WTC11 (cell line): ENCODE results near the gene TRNAU1AP. TPM values are rescaled to one million over a fixed set of nuclear protein-coding genes. Genes with fewer than 3 reads are reported as not detected.

Experiments
- ATAC-seq: fragments of 200-7000 bp; cut with Tn5 transposase; 2 replicates; pipeline ENCODE4 v1.10.0; 2021; ENCODE audit warnings: mild to moderate bottlenecking, moderate library complexity
- CTCF ChIA-PET: fragments of 300-600 bp; sonication (Branson Sonifier 250); formaldehyde crosslinking; loops from one replicate; lab custom pipeline; 2021; ENCODE audit warnings: antibody characterized with exemption; lab: Charles Lee
- POLR2A ChIA-PET: fragments of 350-600 bp; sonication (Branson Sonifier 250); formaldehyde crosslinking; loops from one replicate; lab custom pipeline; 2021; ENCODE audit warnings: antibody characterized with exemption; lab: Charles Lee
- DNase-seq: peaks from one replicate; pipeline ENCODE4 v3.0.0; 2021; ENCODE audit warnings: low spot score
- H3K27ac Mint-ChIP-seq: 2 replicates; pipeline ENCODE4 v1.8.0; 2021; ENCODE audit warnings: mixed read lengths
- H3K27me3 Mint-ChIP-seq: 2 replicates; pipeline ENCODE4 v1.8.0; 2021; ENCODE audit warnings: low read depth, mild to moderate bottlenecking, moderate library complexity, mixed read lengths
- H3K36me3 Mint-ChIP-seq: 2 replicates; pipeline ENCODE4 v1.8.0; 2021; ENCODE audit warnings: mixed read lengths
- H3K4me1 Mint-ChIP-seq: 2 replicates; pipeline ENCODE4 v1.8.0; 2022; ENCODE audit warnings: mixed read lengths
- H3K4me3 Mint-ChIP-seq: 2 replicates; pipeline ENCODE4 v1.8.0; 2021; ENCODE audit warnings: mild to moderate bottlenecking, moderate library complexity, mixed read lengths
- H3K9me3 Mint-ChIP-seq: 2 replicates; pipeline ENCODE4 v1.8.0; 2021; ENCODE audit warnings: mixed read lengths
- ARID4B ChIP-seq: sonication (generic); formaldehyde crosslinking; IDR thresholded peaks from 2 replicates; pipeline ENCODE4 v1.8.0; 2023; ENCODE audit warnings: missing genetic modification reagents, mild to moderate bottlenecking, borderline replicate concordance
- ATF3 ChIP-seq: sonication (generic); formaldehyde crosslinking; conservative IDR thresholded peaks from 2 replicates; pipeline ENCODE4 v1.8.1; 2022; ENCODE audit warnings: mild to moderate bottlenecking, missing genetic modification reagents
- E2F5 ChIP-seq: sonication (generic); formaldehyde crosslinking; IDR thresholded peaks from 2 replicates; pipeline ENCODE4 v1.8.1; 2022; ENCODE audit warnings: mild to moderate bottlenecking, moderate library complexity, missing genetic modification reagents
- FOXK1 ChIP-seq: sonication (generic); formaldehyde crosslinking; IDR thresholded peaks from 2 replicates; pipeline ENCODE4 v1.8.0; 2022; ENCODE audit warnings: mild to moderate bottlenecking, moderate library complexity, missing genetic modification reagents
- FOXP1 ChIP-seq: sonication (generic); formaldehyde crosslinking; IDR thresholded peaks from 2 replicates; pipeline ENCODE4 v1.8.0; 2022; ENCODE audit warnings: missing genetic modification reagents, mild to moderate bottlenecking, moderate library complexity, borderline replicate concordance
- HMGA2 ChIP-seq: fragments of 250-450 bp; sonication (Bioruptor Pico); IDR thresholded peaks from 2 replicates; pipeline ENCODE4 v1.4.0; 2021; ENCODE audit warnings: mild to moderate bottlenecking, moderate library complexity
- HMGXB4 ChIP-seq: sonication (generic); formaldehyde crosslinking; IDR thresholded peaks from 2 replicates; pipeline ENCODE4 v1.8.1; 2023; ENCODE audit warnings: mild to moderate bottlenecking, moderate library complexity, missing genetic modification reagents
- PRRX2 ChIP-seq: fragments of 250-450 bp; sonication (Bioruptor Pico); IDR thresholded peaks from 2 replicates; pipeline ENCODE4 v1.8.0; 2021; ENCODE audit warnings: mild to moderate bottlenecking
- TCF7 ChIP-seq: sonication (generic); formaldehyde crosslinking; IDR thresholded peaks from 2 replicates; pipeline ENCODE4 v1.8.0; 2022; ENCODE audit warnings: mild to moderate bottlenecking, low read depth, missing genetic modification reagents, moderate library complexity
- ZNF121 ChIP-seq: sonication (generic); formaldehyde crosslinking; IDR thresholded peaks from 2 replicates; pipeline ENCODE4 v1.8.0; 2023; ENCODE audit warnings: missing genetic modification reagents
- ZNF138 ChIP-seq: sonication (generic); formaldehyde crosslinking; conservative IDR thresholded peaks from 2 replicates; pipeline ENCODE4 v1.8.1; 2022; ENCODE audit warnings: mild to moderate bottlenecking, moderate library complexity, missing genetic modification reagents
- ZNF281 ChIP-seq: sonication (generic); formaldehyde crosslinking; IDR thresholded peaks from 2 replicates; pipeline ENCODE4 v1.8.0; 2023; ENCODE audit warnings: mild to moderate bottlenecking, missing genetic modification reagents
- ZNF396 ChIP-seq: fragments of 250-450 bp; sonication (Bioruptor Pico); IDR thresholded peaks from 2 replicates; pipeline ENCODE4 v1.8.0; 2021; ENCODE audit warnings: mild to moderate bottlenecking, moderate library complexity, borderline replicate concordance
- ZNF425 ChIP-seq: fragments of 250-450 bp; sonication (Bioruptor Pico); conservative IDR thresholded peaks from 2 replicates; pipeline ENCODE4 v1.9.0; 2021; ENCODE audit warnings: mild to moderate bottlenecking
- total RNA-seq: library from RNA; stranded (reverse); gene quantifications from 3 replicates; pipeline ENCODE4 v1.2.3, GENCODE V29; 2021

TRNAU1AP gene
- total RNA-seq, 1 experiment from 2014 or later: 30.4 TPM

GRCh38 chr1:28545246-28545628 lies 7.6 kb upstream of the TRNAU1AP start (continued):
- no peak for TF ChIP-seq ATF3 (CRISPR knock-in tag)
- TF ChIP-seq E2F5 (CRISPR knock-in tag): no peak
- no peak for TF ChIP-seq HMGXB4
- no peak for TF ChIP-seq FOXP1 (CRISPR knock-in tag)
- TF ChIP-seq, all 79 proteins: peak for 0

- Mint-ChIP-seq H3K9me3 (no peaks in the 10 kb centered on the region), H3K27ac (no peak overlapping the region), H3K4me3 (no peak overlapping the region), H3K4me1 (0 out of 2 replicates have a peak, but pooled peaks cover 3% of the 10 kb centered on the region), H3K36me3 (no peaks in the 10 kb centered on the region), H3K27me3 (no peaks in the 10 kb centered on the region; the same call in 1 of the 2 replicates)
- ChIA-PET POLR2A (no interaction called here), CTCF (no interaction called here)
- TF ChIP-seq FOXK1 (CRISPR knock-in tag): no peak
- TF ChIP-seq ARID4B (CRISPR knock-in tag): no peak
- no peak for TF ChIP-seq ZNF121
- no peak for TF ChIP-seq TCF7 (CRISPR knock-in tag)
- no peak for TF ChIP-seq PRRX2 (CRISPR knock-in tag)
- TF ChIP-seq ZNF281 (CRISPR knock-in tag): no peak
- no peak for TF ChIP-seq ZNF425 (CRISPR knock-in tag)
- no peak for TF ChIP-seq ZNF396 (CRISPR knock-in tag)
- no peak for TF ChIP-seq HMGA2 (CRISPR knock-in tag)
- no peak for TF ChIP-seq ZNF138 (CRISPR knock-in tag)
- ATAC-seq: no peak
- DNase-seq: no peak
Observed at GRCh38 chr1:28548318-28548717, 4.6 kb upstream of the TRNAU1AP start.
